ENCODE results near the gene SMPD3.

DNA sequence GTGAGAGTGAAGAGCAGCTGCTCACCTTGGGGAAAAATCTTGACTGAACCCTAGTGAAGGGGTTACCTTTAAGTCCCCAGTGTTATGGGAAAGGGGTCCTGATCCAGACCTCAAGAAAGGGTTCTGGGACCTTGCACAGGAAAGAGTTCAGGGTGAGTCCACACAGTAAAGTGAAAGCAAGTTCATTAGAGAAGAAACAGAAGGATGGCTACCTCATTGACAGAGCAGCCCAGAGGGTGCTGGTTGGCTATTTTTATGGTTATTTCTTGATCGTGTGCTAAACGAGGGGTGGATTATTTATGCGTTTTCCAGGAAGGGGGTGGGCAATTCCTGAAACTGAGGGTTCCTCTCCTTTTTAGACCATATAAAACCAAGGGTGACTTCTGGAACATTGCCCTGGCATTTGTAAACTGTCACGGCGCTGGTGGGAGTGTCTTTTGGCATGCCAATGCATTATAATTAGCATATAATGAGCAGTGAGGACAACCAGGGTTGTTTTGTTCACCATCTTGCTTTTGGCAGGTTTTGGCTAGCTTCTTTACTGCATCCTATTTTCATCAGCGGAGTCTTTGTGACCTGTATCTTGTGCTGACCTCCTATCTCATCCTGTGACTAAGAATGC lies 58.4 kb downstream of the SMPD3 start:
- TF ChIP-seq POLR2A (IDR thresholded peaks at IDR 0.05) = no peak
- TF ChIP-seq CTCF (IDR thresholded peaks at IDR 0.05 in 8 of 11, conservative IDR thresholded peaks at IDR 0.05 in 3 of 11) = no peak
- no peak for TF ChIP-seq POLR2AphosphoS5 (IDR thresholded peaks at IDR 0.05)

Measured in spleen (tissue), 7 donors.